Renal pelvis (tissue), 4 donors: ENCODE measurements around the gene CPED1. TPM values are rescaled to one million over a fixed set of nuclear protein-coding genes. Genes with fewer than 3 reads are reported as not detected.
A peak's percentile ranks its signal among the peaks of the same experiment; 100 is the strongest.

ENCODE experiments used
- DNase-seq: peaks from one replicate; pipeline ENCODE4 v3.0.0-alpha.2; 2013
- polyA plus RNA-seq, 3 donors: library from polyadenylated mRNA; unstranded; fragments of 120-200 nt; gene quantifications; one replicate each; pipeline ENCODE4 v1.2.1, GENCODE V29; 2013; ENCODE audit not compliant: insufficient read length in 3 of 3

The CPED1 gene
- polyA plus RNA-seq, 3 donors, result 30.1 to 43.3 (median 35.6) TPM

GRCh38 chr7:121137580-121137979 is 149.1 kb downstream of the CPED1 start:
- no peak for DNase-seq

- no peak for DNase-seq
Observed at GRCh38 chr7:121138262-121138933, 149.9 kb downstream of the CPED1 start.

- no peak for DNase-seq
Observed at GRCh38 chr7:121139427-121139826, 150.9 kb downstream of the CPED1 start.

GRCh38 chr7:121140790-121141189 is 152.3 kb downstream of the CPED1 start:
- no peak for DNase-seq

- DNase-seq, result no peak
Observed at GRCh38 chr7:121151774-121152221, 163.3 kb downstream of the CPED1 start.

GRCh38 chr7:121153411-121153810 is 164.9 kb downstream of the CPED1 start:
- DNase-seq, result no peak

GRCh38 chr7:121153995-121154394 is 165.5 kb downstream of the CPED1 start:
- DNase-seq, result no peak

- DNase-seq, result no peak
Observed at GRCh38 chr7:121156825-121157224, 168.3 kb downstream of the CPED1 start.

GRCh38 chr7:121157341-121157751 is 168.8 kb downstream of the CPED1 start:
- DNase-seq, result no peak

GRCh38 chr7:121157885-121158590 is 169.5 kb downstream of the CPED1 start:
- no peak for DNase-seq

GRCh38 chr7:121158665-121159064 is 170.2 kb downstream of the CPED1 start:
- DNase-seq, result no peak

- no peak for DNase-seq
Observed at GRCh38 chr7:121159553-121159952, 171.0 kb downstream of the CPED1 start.

- DNase-seq, result no peak
Observed at GRCh38 chr7:121160150-121161008, 171.9 kb downstream of the CPED1 start.

GRCh38 chr7:121163699-121164098 is 175.2 kb downstream of the CPED1 start:
- no peak for DNase-seq

GRCh38 chr7:121164247-121164646 is 175.7 kb downstream of the CPED1 start:
- DNase-seq, result no peak

GRCh38 chr7:121166916-121167315 is 178.4 kb downstream of the CPED1 start:
- DNase-seq, result no peak

GRCh38 chr7:121167971-121168370 is 179.5 kb downstream of the CPED1 start:
- DNase-seq, result no peak

- DNase-seq, result no peak
Observed at GRCh38 chr7:121169469-121169868, 181.0 kb downstream of the CPED1 start.

- no peak for DNase-seq
Observed at GRCh38 chr7:121172484-121172883, 184.0 kb downstream of the CPED1 start.

- peak; percentile 30 for DNase-seq
Observed at GRCh38 chr7:121175826-121176225, 187.3 kb downstream of the CPED1 start.

GRCh38 chr7:121178452-121178851 is 189.9 kb downstream of the CPED1 start:
- DNase-seq, result no peak

GRCh38 chr7:121178869-121179497 is 190.5 kb downstream of the CPED1 start:
- no peak for DNase-seq
